ENCODE results near the gene PRR7. TPM values are rescaled to one million over a fixed set of nuclear protein-coding genes. Genes with fewer than 3 reads are reported as not detected.

The PRR7 gene
- total and polyA plus RNA-seq, 2 experiments from 2014 or later = 4.8 to 11.7 TPM

DNA sequence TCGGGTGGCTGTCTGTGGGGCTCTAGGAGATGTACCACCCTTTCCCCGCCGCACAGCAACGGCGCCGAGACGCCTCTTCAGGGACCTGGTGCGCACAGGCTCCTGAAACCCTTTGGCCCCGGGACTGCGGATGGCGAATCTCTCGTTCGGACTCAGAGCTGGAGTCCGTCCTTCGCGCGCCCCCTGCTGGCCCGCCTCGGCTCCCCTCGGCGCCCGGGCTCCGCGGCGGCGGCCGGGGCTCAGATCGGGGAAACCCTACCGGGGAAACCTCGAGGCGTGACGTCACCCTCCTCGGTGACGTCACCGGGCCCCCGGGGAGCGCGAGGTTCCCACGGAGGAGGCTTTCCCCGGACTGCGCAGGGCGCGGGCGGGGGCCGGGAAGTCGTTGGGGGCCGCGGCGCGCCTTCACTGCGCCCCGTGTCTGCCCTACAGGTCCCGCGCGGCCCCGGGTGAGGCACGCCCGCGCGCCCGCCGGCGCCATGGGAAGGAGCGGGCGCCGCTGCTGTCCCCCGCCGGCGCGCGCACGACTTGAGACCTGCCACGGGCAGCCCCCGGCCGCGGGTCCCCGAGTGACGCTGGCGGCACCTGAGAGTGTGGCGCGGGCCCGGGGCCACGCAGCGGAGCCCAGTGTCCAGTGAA is 7.9 kb downstream of the PRR7 start:
- peak overlapping the region; percentile 59 for H2AFZ ChIP-seq

DNA sequence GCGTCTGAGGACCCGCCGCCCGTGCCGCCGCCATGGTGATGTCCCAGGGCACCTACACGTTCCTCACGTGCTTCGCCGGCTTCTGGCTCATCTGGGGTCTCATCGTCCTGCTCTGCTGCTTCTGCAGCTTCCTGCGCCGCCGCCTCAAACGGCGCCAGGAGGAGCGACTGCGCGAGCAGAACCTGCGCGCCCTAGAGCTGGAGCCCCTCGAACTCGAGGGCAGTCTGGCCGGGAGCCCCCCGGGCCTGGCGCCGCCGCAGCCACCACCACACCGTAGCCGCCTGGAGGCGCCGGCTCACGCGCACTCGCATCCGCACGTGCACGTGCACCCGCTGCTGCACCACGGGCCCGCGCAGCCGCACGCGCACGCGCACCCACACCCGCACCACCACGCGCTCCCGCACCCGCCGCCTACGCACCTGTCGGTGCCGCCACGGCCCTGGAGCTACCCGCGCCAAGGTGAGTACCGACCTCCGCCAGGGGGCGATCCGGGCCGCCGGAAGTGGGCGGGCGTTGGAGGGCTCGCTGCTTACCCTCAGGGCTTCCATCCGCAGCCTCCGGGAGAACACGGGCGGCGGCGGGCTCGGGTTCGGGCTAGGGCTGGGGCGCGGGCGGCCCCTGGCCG is 8.5 kb downstream of the PRR7 start:
- 1% methylated on average over 50 of the region's 80 CpGs for WGBS (ENCODE audit: low lambda C conversion rate, missing lambda C conversion rate)
- H3K9me3 ChIP-seq (ENCODE audit: low read depth) = no peaks in the 10 kb centered on the region
- peak overlapping the region; percentile 62 for H3K4me3 ChIP-seq
- H4K20me1 ChIP-seq (ENCODE audit: insufficient read depth, poor library complexity, severe bottlenecking) = peaks cover 17% of the 10 kb centered on the region
- H2AFZ ChIP-seq = peak overlapping the region; percentile 82
- H3K4me2 ChIP-seq = peak overlapping the region; percentile 97
- no peaks in the 10 kb centered on the region for H3K36me3 ChIP-seq (replicated peaks; ENCODE audit: insufficient read depth, low read depth)
- no peaks in the 10 kb centered on the region for H3K9me2 ChIP-seq (replicated peaks; ENCODE audit: insufficient read depth)
- peak; percentile 94 for DNase-seq (ENCODE audit: low spot score)
- no peaks in the 10 kb centered on the region for H3K79me2 ChIP-seq
- TF ChIP-seq EZH2phosphoT487 (IDR thresholded peaks at IDR 0.05; ENCODE audit: low read depth, severe bottlenecking, unreplicated experiment) (no peak), EZH2 (IDR thresholded peaks at IDR 0.05; ENCODE audit: borderline replicate concordance) (no peak)
- TF ChIP-seq, protein P1, sequence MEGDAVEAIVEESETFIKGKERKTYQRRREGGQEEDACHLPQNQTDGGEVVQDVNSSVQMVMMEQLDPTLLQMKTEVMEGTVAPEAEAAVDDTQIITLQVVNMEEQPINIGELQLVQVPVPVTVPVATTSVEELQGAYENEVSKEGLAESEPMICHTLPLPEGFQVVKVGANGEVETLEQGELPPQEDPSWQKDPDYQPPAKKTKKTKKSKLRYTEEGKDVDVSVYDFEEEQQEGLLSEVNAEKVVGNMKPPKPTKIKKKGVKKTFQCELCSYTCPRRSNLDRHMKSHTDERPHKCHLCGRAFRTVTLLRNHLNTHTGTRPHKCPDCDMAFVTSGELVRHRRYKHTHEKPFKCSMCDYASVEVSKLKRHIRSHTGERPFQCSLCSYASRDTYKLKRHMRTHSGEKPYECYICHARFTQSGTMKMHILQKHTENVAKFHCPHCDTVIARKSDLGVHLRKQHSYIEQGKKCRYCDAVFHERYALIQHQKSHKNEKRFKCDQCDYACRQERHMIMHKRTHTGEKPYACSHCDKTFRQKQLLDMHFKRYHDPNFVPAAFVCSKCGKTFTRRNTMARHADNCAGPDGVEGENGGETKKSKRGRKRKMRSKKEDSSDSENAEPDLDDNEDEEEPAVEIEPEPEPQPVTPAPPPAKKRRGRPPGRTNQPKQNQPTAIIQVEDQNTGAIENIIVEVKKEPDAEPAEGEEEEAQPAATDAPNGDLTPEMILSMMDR (IDR thresholded peaks at IDR 0.05; ENCODE audit: poor library complexity) = peak; percentile 65
- no peaks in the 10 kb centered on the region for H3K27me3 ChIP-seq
- H3K27ac ChIP-seq = peak overlapping the region; percentile 95
- peaks cover 16% of the 10 kb centered on the region for H3K4me1 ChIP-seq (ENCODE audit: insufficient read depth)

More for the DNA sequence above, 7.9 kb downstream of the PRR7 start:
- peaks cover 14% of the 10 kb centered on the region for H4K20me1 ChIP-seq (ENCODE audit: insufficient read depth, poor library complexity, severe bottlenecking)
- WGBS (ENCODE audit: low lambda C conversion rate, missing lambda C conversion rate) = 2% methylated on average over 56 of the region's 84 CpGs
- DNase-seq (ENCODE audit: low spot score) = peak; percentile 96
- peak overlapping the region; percentile 95 for H3K27ac ChIP-seq
- no peaks in the 10 kb centered on the region for H3K36me3 ChIP-seq (replicated peaks; ENCODE audit: insufficient read depth, low read depth)
- H3K9me2 ChIP-seq (replicated peaks; ENCODE audit: insufficient read depth) = no peaks in the 10 kb centered on the region
- H3K4me3 ChIP-seq = peak overlapping the region; percentile 62
- H3K4me2 ChIP-seq = peak overlapping the region; percentile 97
- no peaks in the 10 kb centered on the region for H3K79me2 ChIP-seq
- H3K4me1 ChIP-seq (ENCODE audit: insufficient read depth) = peaks cover 16% of the 10 kb centered on the region
- no peaks in the 10 kb centered on the region for H3K9me3 ChIP-seq (ENCODE audit: low read depth)
- H3K27me3 ChIP-seq = no peaks in the 10 kb centered on the region
- TF ChIP-seq, protein P1 (IDR thresholded peaks at IDR 0.05; ENCODE audit: poor library complexity) = peak; percentile 98
- TF ChIP-seq EZH2phosphoT487 (IDR thresholded peaks at IDR 0.05; ENCODE audit: low read depth, severe bottlenecking, unreplicated experiment) = no peak

- Histone ChIP-seq H3K9me2 (replicated peaks; ENCODE audit: insufficient read depth) (no peaks in the 10 kb centered on the region), H3K27me3 (no peaks in the 10 kb centered on the region), H2AFZ (peak overlapping the region; percentile 82), H3K79me2 (no peaks in the 10 kb centered on the region), H3K4me2 (peak overlapping the region; percentile 97), H3K4me3 (peak overlapping the region; percentile 62), H4K20me1 (ENCODE audit: insufficient read depth, poor library complexity, severe bottlenecking) (peaks cover 17% of the 10 kb centered on the region), H3K27ac (peak overlapping the region; percentile 95), H3K9me3 (ENCODE audit: low read depth) (no peaks in the 10 kb centered on the region), H3K4me1 (ENCODE audit: insufficient read depth) (peaks cover 16% of the 10 kb centered on the region), H3K36me3 (replicated peaks; ENCODE audit: insufficient read depth, low read depth) (no peaks in the 10 kb centered on the region)
- WGBS (ENCODE audit: low lambda C conversion rate, missing lambda C conversion rate) = 3% methylated on average over 57 of the region's 76 CpGs
- TF ChIP-seq EZH2 (IDR thresholded peaks at IDR 0.05; ENCODE audit: borderline replicate concordance) = no peak
- TF ChIP-seq, protein P1 (IDR thresholded peaks at IDR 0.05; ENCODE audit: poor library complexity) = peak; percentile 99
- DNase-seq (ENCODE audit: low spot score) = peak; percentile 97
These were observed 9.3 kb downstream of the PRR7 start for GRCh38 chr5:177455661-177456590.

Data from hepatocyte (in vitro differentiated cells).